OCI-LY3 (cell line): ENCODE measurements around the gene CUX1.

ENCODE experiments used
- CTCF ChIP-seq: fragments of 200-600, 300-600 bp; sonication (generic); IDR thresholded peaks from 2 replicates; pipeline ENCODE4 v1.5.1; 2014; ENCODE audit warnings: antibody characterized with exemption, low read length, low read depth
- EZH2phosphoT487 ChIP-seq: fragments of 200-600 bp; shearing (Covaris generic); IDR thresholded peaks from 2 replicates; pipeline ENCODE4 v1.6.1; 2018; ENCODE audit warnings: antibody characterized with exemption, mixed run types, low read depth

- TF ChIP-seq CTCF (no peak), EZH2phosphoT487 (no peak)
These were observed 284.5 kb downstream of the CUX1 start for GRCh38 chr7:102101926-102102325.
